Mucosa of stomach (tissue), 1 donor: ENCODE results near the gene ETV3.
A peak's percentile ranks its signal among the peaks of the same experiment; 100 is the strongest.

Source experiments
- H3K27me3 ChIP-seq: one replicate; pipeline ENCODE4 v1.7.0; 2013; ENCODE audit warnings: mild to moderate bottlenecking, low read length; ENCODE audit not compliant: control insufficient read depth, insufficient read depth
- H3K36me3 ChIP-seq: one replicate; pipeline ENCODE4 v1.7.0; 2013; ENCODE audit warnings: low read length; ENCODE audit not compliant: control insufficient read depth, insufficient read depth
- H3K4me1 ChIP-seq: one replicate; pipeline ENCODE4 v1.7.0; 2013; ENCODE audit warnings: mild to moderate bottlenecking, low read length; ENCODE audit not compliant: control insufficient read depth, insufficient read depth
- H3K4me3 ChIP-seq: one replicate; pipeline ENCODE4 v1.7.0; 2013; ENCODE audit warnings: low read length
- H3K9ac ChIP-seq: one replicate; pipeline ENCODE4 v1.7.0; 2013; ENCODE audit warnings: mild to moderate bottlenecking, low read length, moderate library complexity
- H3K9me3 ChIP-seq: one replicate; pipeline ENCODE4 v1.7.0; 2013; ENCODE audit warnings: mild to moderate bottlenecking, low read length, moderate library complexity; ENCODE audit not compliant: control insufficient read depth
- donor health status: Pancreatic carcinoma.

Gene ETV3

GRCh38 chr1:157146244-157146643, 8.0 kb upstream of the ETV3 start:
- Histone ChIP-seq H3K9me3 (no peaks in the 10 kb centered on the region), H3K9ac (no peak overlapping the region), H3K4me1 (peaks cover 49% of the 10 kb centered on the region), H3K36me3 (no peaks in the 10 kb centered on the region), H3K4me3 (no peak overlapping the region), H3K27me3 (no peaks in the 10 kb centered on the region)

GRCh38 chr1:157145076-157145475, 6.9 kb upstream of the ETV3 start:
- H3K36me3 ChIP-seq, result no peaks in the 10 kb centered on the region
- no peak overlapping the region for H3K9ac ChIP-seq
- no peak overlapping the region for H3K4me3 ChIP-seq
- peaks cover 48% of the 10 kb centered on the region for H3K4me1 ChIP-seq
- no peaks in the 10 kb centered on the region for H3K27me3 ChIP-seq
- no peaks in the 10 kb centered on the region for H3K9me3 ChIP-seq

GRCh38 chr1:157144509-157144908, 6.3 kb upstream of the ETV3 start:
- H3K9ac ChIP-seq, result no peak overlapping the region
- no peaks in the 10 kb centered on the region for H3K36me3 ChIP-seq
- H3K9me3 ChIP-seq, result no peaks in the 10 kb centered on the region
- H3K27me3 ChIP-seq, result no peaks in the 10 kb centered on the region
- no peak overlapping the region for H3K4me3 ChIP-seq
- peaks cover 48% of the 10 kb centered on the region for H3K4me1 ChIP-seq

GRCh38 chr1:157142765-157143423, 4.7 kb upstream of the ETV3 start:
- Histone ChIP-seq H3K4me1 (peaks cover 42% of the 10 kb centered on the region), H3K9ac (no peak overlapping the region), H3K9me3 (no peaks in the 10 kb centered on the region), H3K36me3 (no peaks in the 10 kb centered on the region), H3K27me3 (no peaks in the 10 kb centered on the region), H3K4me3 (no peak overlapping the region)

- Histone ChIP-seq H3K9ac (no peak overlapping the region), H3K4me3 (no peak overlapping the region), H3K4me1 (peaks cover 35% of the 10 kb centered on the region), H3K27me3 (no peaks in the 10 kb centered on the region), H3K9me3 (no peaks in the 10 kb centered on the region), H3K36me3 (no peaks in the 10 kb centered on the region)
These were observed 4.0 kb upstream of the ETV3 start for GRCh38 chr1:157142201-157142600.

GRCh38 chr1:157141212-157141855, 3.1 kb upstream of the ETV3 start:
- Histone ChIP-seq H3K9ac (no peak overlapping the region), H3K9me3 (no peaks in the 10 kb centered on the region), H3K4me1 (peaks cover 34% of the 10 kb centered on the region), H3K36me3 (no peaks in the 10 kb centered on the region), H3K4me3 (no peak overlapping the region), H3K27me3 (no peaks in the 10 kb centered on the region)

GRCh38 chr1:157140063-157140588, 1.9 kb upstream of the ETV3 start:
- Histone ChIP-seq H3K4me1 (peaks cover 36% of the 10 kb centered on the region), H3K9me3 (no peaks in the 10 kb centered on the region), H3K4me3 (no peak overlapping the region), H3K27me3 (no peaks in the 10 kb centered on the region), H3K36me3 (peaks cover under 1% of the 10 kb centered on the region), H3K9ac (no peak overlapping the region)

- Histone ChIP-seq H3K36me3 (peaks cover 9% of the 10 kb centered on the region), H3K9ac (peak overlapping the region; percentile 91), H3K4me3 (peak overlapping the region; percentile 58), H3K4me1 (peaks cover 28% of the 10 kb centered on the region), H3K9me3 (no peaks in the 10 kb centered on the region), H3K27me3 (no peaks in the 10 kb centered on the region)
These were observed 989 bp upstream of the ETV3 start for GRCh38 chr1:157139052-157139715.

- H3K27me3 ChIP-seq, result no peaks in the 10 kb centered on the region
- peaks cover 12% of the 10 kb centered on the region for H3K36me3 ChIP-seq
- peak overlapping the region; percentile 91 for H3K9ac ChIP-seq
- H3K4me1 ChIP-seq, result peaks cover 28% of the 10 kb centered on the region
- no peaks in the 10 kb centered on the region for H3K9me3 ChIP-seq
- H3K4me3 ChIP-seq, result peak overlapping the region; percentile 58
These were observed 581 bp downstream of the ETV3 start for GRCh38 chr1:157137408-157138219.

- H3K27me3 ChIP-seq, result no peaks in the 10 kb centered on the region
- peak overlapping the region; percentile 58 for H3K4me3 ChIP-seq
- H3K9me3 ChIP-seq, result no peaks in the 10 kb centered on the region
- H3K9ac ChIP-seq, result peak overlapping the region; percentile 91
- peaks cover 29% of the 10 kb centered on the region for H3K4me1 ChIP-seq
- peaks cover 17% of the 10 kb centered on the region for H3K36me3 ChIP-seq
These were observed 1.2 kb downstream of the ETV3 start for GRCh38 chr1:157137046-157137407.

- no peaks in the 10 kb centered on the region for H3K27me3 ChIP-seq
- H3K36me3 ChIP-seq, result peaks cover 17% of the 10 kb centered on the region
- H3K4me3 ChIP-seq, result no peak overlapping the region
- peak overlapping the region; percentile 10 for H3K9ac ChIP-seq
- H3K9me3 ChIP-seq, result no peaks in the 10 kb centered on the region
- peaks cover 38% of the 10 kb centered on the region for H3K4me1 ChIP-seq
These were observed 2.1 kb downstream of the ETV3 start for GRCh38 chr1:157136133-157136532.
